ENCODE measurements around the gene CORO6. TPM values are rescaled to one million over a fixed set of nuclear protein-coding genes. Genes with fewer than 3 reads are reported as not detected.

Gene CORO6
- total RNA-seq, 4 donors from 2014 or later: 1.4 to 13.7 (median 6.6) TPM

DNA sequence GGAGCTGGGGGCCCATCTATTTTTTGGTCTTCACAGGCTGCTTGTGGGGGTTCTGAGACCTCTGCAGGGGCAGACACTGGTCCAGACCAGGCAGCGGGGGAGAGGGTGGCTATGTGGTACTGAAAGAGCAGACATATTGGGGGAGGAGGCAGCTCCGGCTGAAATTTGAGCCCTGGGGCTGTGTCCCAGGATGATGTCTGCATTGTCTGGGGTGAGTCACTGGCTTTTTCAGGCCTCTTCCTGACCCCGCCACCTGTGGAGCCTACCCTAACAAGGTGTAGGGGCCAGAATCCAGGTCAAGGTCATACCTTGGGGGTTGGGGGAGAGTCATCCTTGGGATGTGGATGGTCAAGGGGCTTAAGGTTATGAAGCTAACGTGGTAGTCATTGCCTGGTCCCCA, 2.4 kb downstream of the CORO6 start:
- H3K9me3 ChIP-seq: no peaks in the 10 kb centered on the region
- H3K27me3 ChIP-seq: peaks cover 6% of the 10 kb centered on the region
- peaks cover 53% of the 10 kb centered on the region for H3K4me1 ChIP-seq
- 96% methylated on average over 4 of the region's 4 CpGs for WGBS
- H3K36me3 ChIP-seq: no peaks in the 10 kb centered on the region
- no peak for TF ChIP-seq POLR2A (IDR thresholded peaks at IDR 0.05)
- TF ChIP-seq EP300 (IDR thresholded peaks at IDR 0.05): no peak
- no peak for TF ChIP-seq CTCF (IDR thresholded peaks at IDR 0.05)
- no peak for TF ChIP-seq POLR2AphosphoS5 (IDR thresholded peaks at IDR 0.05)
- no peak for DNase-seq (ENCODE audit: low spot score in 2 of 2)
- no peak overlapping the region for H3K4me3 ChIP-seq
- H3K27ac ChIP-seq: no peak overlapping the region

- no peaks in the 10 kb centered on the region for H3K36me3 ChIP-seq
- peaks cover 60% of the 10 kb centered on the region for H3K4me1 ChIP-seq
- no peak overlapping the region for H3K4me3 ChIP-seq
- TF ChIP-seq POLR2AphosphoS5 (IDR thresholded peaks at IDR 0.05) (no peak), EP300 (IDR thresholded peaks at IDR 0.05) (no peak), CTCF (IDR thresholded peaks at IDR 0.05) (no peak), POLR2A (IDR thresholded peaks at IDR 0.05) (no peak)
- no peak for DNase-seq (ENCODE audit: low spot score in 2 of 2)
- H3K9me3 ChIP-seq: no peaks in the 10 kb centered on the region
- H3K27me3 ChIP-seq: peaks cover 6% of the 10 kb centered on the region
- H3K27ac ChIP-seq: no peak overlapping the region
Measured at GRCh38 chr17:29619251-29619650, 3.5 kb downstream of the CORO6 start.

- peaks cover 67% of the 10 kb centered on the region for H3K4me1 ChIP-seq
- peak overlapping the region; percentile 42 for H3K4me3 ChIP-seq
- WGBS: 75% methylated on average over 13 of the region's 22 CpGs
- no peak for TF ChIP-seq EP300 (IDR thresholded peaks at IDR 0.05)
- no peak for TF ChIP-seq POLR2AphosphoS5 (IDR thresholded peaks at IDR 0.05)
- TF ChIP-seq CTCF (IDR thresholded peaks at IDR 0.05): no peak
- no peak for TF ChIP-seq POLR2A (IDR thresholded peaks at IDR 0.05)
- no peaks in the 10 kb centered on the region for H3K9me3 ChIP-seq
- no peaks in the 10 kb centered on the region for H3K36me3 ChIP-seq
- no peak overlapping the region for H3K27ac ChIP-seq
- DNase-seq (ENCODE audit: low spot score in 2 of 2): no peak
- peaks cover 6% of the 10 kb centered on the region for H3K27me3 ChIP-seq
Measured at GRCh38 chr17:29618272-29619065, 4.2 kb downstream of the CORO6 start.

GRCh38 chr17:29617481-29618271, 5.0 kb downstream of the CORO6 start:
- 13% methylated on average over 20 of the region's 68 CpGs for WGBS
- Histone ChIP-seq H3K4me3 (peak overlapping the region; percentile 42), H3K27ac (no peak overlapping the region), H3K27me3 (peaks cover 6% of the 10 kb centered on the region), H3K4me1 (peaks cover 68% of the 10 kb centered on the region), H3K36me3 (no peaks in the 10 kb centered on the region), H3K9me3 (no peaks in the 10 kb centered on the region)
- TF ChIP-seq CTCF (IDR thresholded peaks at IDR 0.05): peak; percentile 51 to 75
- TF ChIP-seq POLR2A (IDR thresholded peaks at IDR 0.05): no peak
- peak in 1 of 2 donors; percentile 90 for DNase-seq (ENCODE audit: low spot score in 2 of 2)

- WGBS: 5% methylated on average over 16 of the region's 16 CpGs
Measured at GRCh38 chr17:29617125-29617480, 5.6 kb downstream of the CORO6 start.

More at GRCh38 chr17:29617125-29617480, 5.6 kb downstream of the CORO6 start:
- Histone ChIP-seq H3K27me3 (peaks cover 6% of the 10 kb centered on the region), H3K9me3 (no peaks in the 10 kb centered on the region), H3K4me3 (peak overlapping the region; percentile 42), H3K4me1 (peaks cover 62% of the 10 kb centered on the region), H3K36me3 (no peaks in the 10 kb centered on the region), H3K27ac (no peak overlapping the region)
- TF ChIP-seq POLR2A (IDR thresholded peaks at IDR 0.05) (no peak), CTCF (IDR thresholded peaks at IDR 0.05) (peak in 1 of 2 donors; percentile 64), POLR2AphosphoS5 (IDR thresholded peaks at IDR 0.05) (no peak), EP300 (IDR thresholded peaks at IDR 0.05) (no peak)
- peak; percentile 89 to 91 for DNase-seq (ENCODE audit: low spot score in 2 of 2)
